Measurements from ENCODE around the gene FPGS.
"Not testable (repeated sequence)": the region's sequence is repeated elsewhere in the genome, so short reads cannot be mapped to it uniquely, and the experiment has no call there.

FPGS gene

DNA sequence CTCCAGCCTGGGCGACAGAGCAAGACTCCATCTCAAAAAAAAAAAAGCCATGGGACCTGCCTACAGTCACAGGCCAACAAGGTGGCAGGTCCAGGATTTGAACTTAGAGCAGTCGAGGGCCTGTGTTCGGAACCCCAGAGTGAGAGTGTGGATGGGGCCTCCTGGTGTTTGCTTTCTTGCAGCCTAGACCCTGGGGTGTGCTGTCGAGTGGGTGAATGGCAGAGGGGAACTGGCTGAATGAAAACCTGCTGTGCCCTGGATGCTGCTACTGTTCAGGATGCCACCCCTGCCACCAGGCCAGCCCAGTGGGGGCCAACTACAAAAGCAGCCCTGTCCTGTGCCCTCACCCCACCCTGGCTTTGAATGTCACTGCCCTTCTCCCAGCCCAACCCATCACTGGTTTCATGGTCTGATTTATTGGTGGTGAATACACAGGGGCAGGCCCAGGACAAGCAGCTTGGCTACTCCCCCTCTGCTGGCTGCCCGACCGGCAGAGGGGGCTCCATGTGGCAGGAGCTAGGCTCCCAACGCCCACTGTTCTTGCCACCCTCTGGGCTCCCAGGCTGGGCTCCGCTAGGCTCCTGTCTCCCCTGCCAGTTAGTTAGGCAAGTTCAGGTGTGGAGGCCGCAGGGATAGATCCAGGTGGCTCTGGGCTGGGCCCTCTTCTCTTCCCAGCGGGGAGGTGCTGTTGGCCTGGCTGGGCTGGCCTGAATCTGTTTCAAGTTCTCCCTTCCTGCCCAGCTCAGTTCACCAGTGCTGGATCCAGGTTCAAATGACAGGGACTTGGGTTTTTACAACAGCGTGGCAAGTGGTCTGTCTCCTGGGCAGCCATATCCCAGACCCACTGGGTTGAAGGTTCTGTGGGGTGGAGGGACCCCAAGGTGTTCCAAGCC, 12.2 kb downstream of the FPGS start:
- no peak for DNase-seq

DNA sequence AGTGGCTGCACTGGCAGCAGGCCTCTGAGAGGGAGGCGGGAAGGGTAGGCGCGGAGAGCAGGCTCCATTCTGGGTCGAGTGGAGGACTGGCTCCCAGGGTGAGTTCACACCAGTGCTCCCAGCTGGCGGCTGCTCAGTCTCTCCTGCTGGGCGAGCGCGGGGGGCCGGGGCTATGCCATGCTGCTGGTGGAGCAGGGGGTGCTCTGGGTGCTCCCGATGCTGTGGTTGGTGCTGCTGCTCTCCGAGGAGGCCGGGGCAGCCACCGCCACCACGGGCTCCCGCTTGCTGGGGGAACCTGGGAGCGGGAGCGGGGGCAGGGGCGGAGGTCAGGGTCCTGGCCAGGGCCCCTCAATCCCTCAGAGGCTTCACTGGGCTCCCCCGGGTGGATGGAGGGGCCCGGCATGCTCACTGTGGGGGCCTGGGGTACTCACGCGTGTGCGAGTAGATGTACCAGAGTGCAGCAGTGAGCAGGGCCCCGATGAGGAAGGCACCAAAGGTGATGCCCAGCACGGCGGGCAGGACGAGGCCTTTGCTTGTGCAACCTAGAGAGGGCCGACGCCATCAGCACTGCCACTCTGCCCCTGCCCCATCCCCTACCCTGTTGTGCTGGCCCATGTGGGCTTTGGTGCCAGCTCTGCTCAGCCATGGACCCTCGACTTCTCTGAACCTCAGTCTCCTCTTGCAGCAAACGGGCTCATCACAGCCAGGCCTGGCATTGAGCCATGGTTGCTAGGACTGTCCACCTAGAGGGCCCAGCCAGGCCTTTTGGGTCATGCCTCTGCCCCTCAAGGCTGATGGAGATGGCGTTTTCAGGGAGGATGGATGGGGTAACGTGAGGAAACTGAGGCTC, 13.1 kb downstream of the FPGS start:
- no peak for DNase-seq

- no peak for DNase-seq
These were observed 13.7 kb downstream of the FPGS start for GRCh38 chr9:127816362-127816725.

- no peak for DNase-seq
These were observed 14.0 kb downstream of the FPGS start for GRCh38 chr9:127816728-127817127.

- DNase-seq = no peak
These were observed 15.3 kb downstream of the FPGS start for GRCh38 chr9:127817881-127818434.

DNA sequence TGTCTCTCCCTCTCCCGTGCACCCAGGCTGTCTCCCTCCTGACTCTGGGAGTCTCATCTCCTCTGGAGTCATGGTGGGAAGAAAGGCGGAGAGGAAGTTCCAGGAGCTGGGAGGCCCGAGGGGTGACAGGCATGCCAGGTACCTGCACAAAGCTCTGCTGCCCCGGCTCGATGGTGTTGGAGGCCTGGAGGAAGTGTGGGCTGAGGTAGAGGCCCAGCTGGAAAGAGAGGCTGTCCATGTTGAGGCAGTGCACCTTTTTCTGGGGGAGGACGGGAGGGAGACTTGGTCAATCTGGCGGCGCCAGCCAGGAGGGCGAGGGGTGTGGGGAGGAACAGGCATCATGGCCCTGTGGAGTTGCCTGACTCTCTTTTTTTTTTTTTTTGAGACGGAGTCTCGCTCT, 15.9 kb downstream of the FPGS start:
- DNase-seq = no peak

GRCh38 chr9:127822108-127822507, 19.4 kb downstream of the FPGS start:
- no peak for DNase-seq

GRCh38 chr9:127825319-127826051, 22.8 kb downstream of the FPGS start:
- DNase-seq = no peak

DNA sequence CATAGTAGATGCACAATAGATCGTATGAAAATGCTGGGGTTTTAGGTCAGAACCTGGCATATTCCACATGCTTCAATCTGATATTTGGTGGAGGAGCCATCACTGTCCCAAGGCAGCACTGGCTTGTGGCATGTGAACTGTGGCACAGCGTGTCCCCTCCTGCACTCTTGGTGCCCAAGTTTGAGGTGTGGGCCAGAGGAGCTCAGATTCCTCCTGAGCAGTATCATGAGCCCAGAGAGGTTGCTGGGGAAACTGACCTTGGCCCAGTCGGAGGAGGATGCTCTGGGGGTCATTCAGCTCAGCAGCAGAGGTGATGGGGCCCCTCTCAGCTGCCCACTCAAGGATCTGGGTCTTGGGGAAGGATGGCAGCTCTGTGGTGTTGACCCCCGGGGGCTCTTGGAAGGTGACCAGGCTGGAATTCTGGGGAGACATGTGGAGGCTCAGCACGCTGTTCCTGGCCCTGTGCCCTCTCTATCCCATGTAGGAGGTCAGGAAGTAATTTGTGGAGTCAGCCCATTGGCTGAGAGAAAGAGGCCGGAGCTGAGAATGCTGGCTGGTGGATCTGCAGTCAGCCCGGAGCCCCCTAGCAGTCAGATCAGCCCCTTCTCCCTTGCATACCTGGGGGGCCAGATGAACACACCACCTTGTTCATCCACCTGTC, 23.7 kb downstream of the FPGS start:
- DNase-seq = no peak

DNA sequence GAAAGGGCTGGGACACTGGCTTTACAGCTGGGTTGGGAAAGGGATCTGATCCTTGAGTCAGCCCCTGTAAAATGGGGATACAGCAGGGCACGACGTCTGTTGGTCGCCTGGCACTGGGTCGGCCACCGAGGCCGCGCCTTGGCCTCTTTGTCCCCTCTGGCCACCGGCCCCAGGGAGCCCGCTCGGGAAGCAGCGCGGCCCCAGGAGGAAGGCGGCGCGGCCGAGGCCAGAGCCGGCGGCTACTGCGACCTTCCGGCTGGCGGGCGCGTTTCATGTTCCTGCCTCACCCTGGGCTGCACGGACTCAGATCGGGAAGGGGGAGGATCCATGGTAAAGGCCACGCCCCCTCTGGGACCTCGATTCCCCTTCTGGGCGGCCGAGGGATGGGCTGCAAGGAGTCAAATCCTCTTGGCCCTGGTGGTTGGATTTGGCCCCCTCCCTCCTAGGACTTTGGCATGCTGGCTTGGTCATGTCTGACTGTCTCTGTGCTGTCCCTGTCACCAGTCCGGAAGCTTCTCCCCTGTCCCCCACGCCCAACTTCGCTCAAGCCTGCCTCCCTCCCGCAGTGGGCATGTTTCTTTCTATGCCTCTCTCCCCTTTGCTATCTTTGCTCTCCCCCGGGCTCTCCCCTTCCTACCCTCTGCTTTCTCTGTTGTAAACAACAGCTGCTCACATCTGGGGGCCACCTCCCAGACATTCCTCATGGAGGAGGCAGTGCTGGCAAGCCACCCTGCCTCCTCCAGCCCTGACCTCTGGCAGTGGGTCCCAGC, 25.8 kb downstream of the FPGS start:
- DNase-seq = no peak

- DNase-seq = no peak
These were observed 26.7 kb downstream of the FPGS start for GRCh38 chr9:127829205-127829906.

GRCh38 chr9:127832248-127832647, 29.6 kb downstream of the FPGS start:
- no peak for DNase-seq

DNA sequence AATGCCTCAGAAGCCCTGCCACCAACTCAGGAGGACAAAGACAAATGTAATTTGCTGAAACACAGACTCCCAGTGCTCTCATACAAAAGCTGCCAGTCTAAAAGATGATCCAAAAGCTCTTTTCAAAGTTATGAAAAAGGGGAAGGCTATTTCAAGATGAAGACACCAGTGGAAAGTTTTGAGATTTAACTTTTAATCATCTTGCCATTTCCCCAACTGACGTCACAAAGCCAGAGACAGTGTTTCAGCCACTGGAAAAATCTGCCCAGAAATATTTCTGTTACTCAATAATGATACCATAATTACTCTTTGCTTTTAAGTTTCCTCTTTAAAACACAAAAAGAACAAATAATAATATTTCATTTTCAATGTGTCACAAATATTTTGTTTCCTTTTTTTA, 30.9 kb downstream of the FPGS start:
- no peak for DNase-seq

DNA sequence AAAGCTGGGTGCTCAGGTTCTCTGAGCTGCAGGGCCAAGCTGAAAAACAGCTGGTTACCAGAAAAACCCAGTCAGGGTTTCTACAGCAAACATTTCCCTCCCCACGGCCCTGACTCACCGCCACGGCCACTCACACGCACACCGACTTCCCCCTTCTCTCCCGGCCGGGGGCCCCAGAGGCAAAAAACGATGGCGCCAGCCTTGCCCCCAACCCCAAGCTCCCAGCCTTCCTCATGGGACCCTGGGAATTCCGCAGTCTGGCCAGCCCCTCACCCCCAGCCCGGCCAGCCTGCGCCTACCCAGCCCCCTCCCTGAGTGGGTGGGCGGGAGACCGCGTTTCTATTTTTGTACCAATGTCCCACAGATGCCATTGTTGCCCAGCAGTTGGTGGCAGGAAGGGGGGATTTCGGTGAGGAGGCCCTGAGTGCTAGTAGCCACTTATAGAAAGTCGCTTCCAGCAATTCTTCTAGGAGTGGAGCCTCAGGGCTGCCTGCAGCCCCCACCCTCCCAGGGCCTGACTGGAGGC, 33.4 kb downstream of the FPGS start:
- DNase-seq = no peak

DNA sequence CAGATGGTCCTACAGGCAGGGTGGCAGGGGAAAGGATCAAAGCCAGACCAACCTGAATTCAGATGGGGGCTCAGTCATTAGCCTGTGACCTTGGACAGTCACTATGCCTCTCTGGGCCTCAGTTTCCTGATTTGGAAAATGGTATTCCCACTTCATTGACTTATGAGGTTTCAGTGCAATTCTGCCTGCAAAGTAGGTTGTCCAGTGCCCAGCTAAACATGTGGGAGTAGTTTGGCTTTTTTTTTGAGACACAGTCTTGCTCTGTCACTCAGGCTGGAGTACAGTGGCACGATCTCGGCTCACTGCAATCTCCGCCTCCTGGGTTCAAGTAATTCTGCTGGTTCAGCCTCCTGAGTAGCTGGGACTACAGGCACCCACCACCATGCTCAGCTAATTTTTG, 33.9 kb downstream of the FPGS start:
- DNase-seq = not testable (repeated sequence)

DNA sequence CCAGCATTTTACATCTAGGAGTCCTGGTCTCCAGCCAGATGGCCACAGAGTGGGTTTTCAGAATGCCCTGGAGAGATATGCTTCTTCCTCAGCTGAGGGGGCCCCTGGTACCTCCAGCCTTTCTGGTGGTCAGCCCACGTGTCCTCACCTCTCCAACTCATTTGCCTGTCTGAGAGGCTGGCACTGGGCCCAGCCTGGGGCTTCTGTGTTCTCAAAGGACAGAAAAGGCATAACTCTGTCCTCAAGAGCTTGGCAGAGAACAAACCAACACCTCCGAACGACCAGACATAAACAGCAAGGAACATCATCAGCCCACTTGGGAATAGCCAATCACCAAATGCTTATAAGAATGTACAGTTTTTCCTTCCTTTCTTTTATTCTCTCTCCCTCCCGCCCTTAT, 34.7 kb downstream of the FPGS start:
- no peak for DNase-seq

DNA sequence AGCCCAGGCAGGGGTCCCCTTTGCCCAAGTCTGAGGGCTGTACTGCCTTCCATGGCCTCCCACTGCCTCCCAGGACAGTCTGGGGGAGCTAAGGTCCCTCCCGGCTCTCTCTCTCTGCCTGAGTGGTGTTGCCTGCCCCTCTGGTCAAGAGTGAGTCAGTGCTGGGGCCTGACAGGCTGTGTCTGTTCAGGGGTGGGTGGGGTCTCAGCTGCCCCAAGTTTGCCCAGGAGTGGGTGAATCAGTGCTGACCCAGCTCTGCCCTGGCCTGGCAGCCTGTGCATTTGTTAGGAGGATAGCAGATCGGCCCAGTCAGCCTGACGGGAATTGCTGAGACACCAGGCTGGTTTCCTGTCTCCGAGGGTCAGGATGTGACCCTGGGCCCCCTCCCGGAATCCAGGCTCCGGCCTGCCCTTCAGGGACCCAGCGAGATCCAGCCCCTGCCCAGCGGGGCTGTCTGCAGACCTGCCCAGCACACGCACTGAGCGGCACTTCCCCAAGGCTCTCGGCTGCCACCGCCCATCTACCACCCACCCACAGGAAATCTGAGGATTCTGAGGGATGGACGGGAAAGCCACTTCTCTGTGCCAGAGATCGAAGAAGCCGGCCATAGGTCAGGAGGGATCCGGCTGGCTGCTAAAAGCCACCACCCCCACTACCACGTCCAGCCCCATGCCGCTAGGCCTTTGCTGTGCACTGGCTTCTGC, 35.8 kb downstream of the FPGS start:
- DNase-seq = no peak

DNA sequence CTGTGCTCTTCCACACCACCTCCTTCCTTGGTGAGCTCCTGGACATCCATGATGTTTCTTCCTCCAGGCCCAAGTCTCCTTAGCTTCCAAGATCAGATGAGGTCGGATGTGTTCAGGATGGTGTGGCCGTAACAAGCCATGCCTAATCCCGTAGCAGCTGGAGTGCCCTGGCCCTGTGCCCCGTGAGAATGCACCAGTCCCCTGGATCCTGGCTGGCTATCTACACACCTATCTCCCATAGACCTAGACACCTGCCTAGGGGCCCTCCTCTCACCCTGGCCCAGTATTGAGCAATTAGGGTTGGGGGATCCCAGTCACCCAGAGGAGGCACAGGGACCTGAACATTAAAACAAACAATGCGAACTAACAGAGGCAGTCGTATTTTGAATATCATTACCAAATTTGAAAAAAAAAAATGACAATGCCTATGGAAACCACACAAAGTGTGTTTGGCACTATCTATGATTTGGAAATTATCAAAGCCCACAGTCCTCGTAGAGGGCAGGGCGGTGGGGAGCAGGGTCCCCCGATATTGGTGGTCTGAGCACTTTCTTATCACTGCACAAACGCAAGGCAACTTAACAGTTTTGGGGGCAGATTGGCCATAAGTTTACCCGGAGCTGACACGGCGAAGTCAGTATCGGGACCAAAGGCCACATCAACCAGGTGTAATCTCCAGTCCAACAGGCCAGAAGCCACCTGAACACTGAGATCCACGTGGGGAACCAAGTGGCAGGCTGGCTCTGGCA, 38.6 kb downstream of the FPGS start:
- DNase-seq = no peak

- no peak for DNase-seq
These were observed 42.2 kb downstream of the FPGS start for GRCh38 chr9:127844821-127845359.
